SH-SY5Y (cell line): Measurements from ENCODE around the gene FGFRL1.

Source experiments
- GATA2 ChIP-seq: IDR thresholded peaks from 2 replicates; pipeline ENCODE4 v1.6.1; 2011; ENCODE audit warnings: mild to moderate bottlenecking, low read depth, low read length
- GATA3 ChIP-seq: IDR thresholded peaks from 2 replicates; pipeline ENCODE4 v1.6.1; 2011; ENCODE audit warnings: low read depth, mild to moderate bottlenecking, low read length, moderate library complexity

FGFRL1 gene

DNA sequence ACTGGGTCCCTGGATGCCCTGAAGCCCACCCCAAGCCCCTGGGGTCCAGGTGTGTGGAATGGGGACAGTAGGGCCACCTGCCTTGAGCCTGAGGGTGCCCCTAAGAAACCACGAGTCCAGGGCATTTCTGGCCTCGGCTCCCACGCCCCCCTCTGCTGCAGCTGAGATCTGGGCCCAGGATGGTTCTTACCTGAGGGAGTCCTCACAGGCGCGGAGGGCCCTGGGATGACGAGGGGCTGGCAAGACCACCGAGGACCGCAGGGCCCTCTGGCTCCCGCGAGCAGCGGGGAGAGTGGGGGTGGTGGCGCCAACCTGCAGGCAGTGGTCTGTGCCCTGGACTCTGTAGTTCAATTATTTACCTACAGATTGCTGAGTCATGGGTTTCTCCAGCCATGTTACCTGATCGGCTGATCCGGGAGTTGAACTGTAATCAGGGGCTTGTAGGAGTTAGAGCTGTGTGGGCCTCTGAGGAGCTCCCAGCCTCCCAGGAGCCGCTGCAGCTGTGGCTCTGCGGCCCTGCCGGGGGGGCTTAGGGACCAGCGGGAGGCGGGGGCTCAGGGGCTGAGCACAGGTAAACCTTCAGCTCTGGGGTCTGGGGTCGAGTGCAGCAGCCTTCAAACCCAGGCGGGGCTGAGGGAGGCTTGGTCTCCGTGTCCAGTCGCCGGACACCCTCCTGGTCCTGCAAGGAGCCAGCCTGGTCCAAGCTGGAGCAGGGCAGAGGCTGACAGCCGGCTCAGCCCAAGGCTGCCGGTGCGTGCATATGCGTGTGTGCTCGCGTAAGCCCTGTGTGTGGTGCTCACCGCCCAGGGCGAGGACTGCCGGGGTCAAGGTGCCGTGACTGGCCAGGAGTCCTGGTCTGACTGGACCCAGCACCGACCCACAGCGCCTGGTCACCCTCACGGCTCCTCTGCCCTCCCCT is 18.1 kb upstream of the FGFRL1 start, which contains the start of gene SLC26A1:
SLC26A1 (minus strand) TSS at position 294 of the 919 bp plus-strand sequence. CDS start 1,701 bp downstream, outside the sequence.
- no peak for TF ChIP-seq GATA2
- no peak for TF ChIP-seq GATA3

DNA sequence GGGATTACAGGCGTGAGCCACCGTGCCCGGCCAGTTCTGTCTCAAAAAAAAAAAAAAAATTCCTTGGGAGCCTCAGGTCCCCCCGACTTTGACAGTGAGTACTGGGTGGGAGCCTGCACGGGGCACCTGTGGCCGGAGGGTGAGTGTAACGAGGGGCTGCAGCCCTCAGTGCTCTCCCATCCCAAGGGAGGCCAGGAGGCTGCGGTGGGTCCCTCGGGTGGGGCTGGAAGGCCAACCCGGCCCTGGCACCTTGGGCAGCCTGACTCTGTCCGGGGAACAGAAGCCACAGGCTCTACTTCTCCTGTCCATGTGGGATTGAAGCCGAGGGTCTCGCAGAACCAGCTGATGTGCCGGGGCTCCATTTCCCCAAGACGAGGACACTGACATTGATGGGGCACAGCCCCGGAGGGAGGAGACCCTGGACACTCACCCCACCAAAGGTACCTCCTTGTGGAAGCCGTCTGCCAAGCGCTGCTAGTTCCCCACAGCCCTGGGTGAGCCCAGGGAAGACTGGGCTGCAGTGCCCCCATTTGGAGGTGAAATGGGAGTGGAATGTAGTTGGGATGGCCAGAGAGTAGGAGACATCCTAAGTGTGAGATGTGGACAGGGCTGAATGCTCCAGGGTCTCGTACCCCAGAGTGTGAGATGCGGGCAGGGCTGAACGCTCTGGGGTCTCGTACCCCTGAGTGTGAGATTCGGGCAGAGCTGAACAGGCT is 16.0 kb upstream of the FGFRL1 start:
- TF ChIP-seq GATA3 (no peak), GATA2 (no peak)

DNA sequence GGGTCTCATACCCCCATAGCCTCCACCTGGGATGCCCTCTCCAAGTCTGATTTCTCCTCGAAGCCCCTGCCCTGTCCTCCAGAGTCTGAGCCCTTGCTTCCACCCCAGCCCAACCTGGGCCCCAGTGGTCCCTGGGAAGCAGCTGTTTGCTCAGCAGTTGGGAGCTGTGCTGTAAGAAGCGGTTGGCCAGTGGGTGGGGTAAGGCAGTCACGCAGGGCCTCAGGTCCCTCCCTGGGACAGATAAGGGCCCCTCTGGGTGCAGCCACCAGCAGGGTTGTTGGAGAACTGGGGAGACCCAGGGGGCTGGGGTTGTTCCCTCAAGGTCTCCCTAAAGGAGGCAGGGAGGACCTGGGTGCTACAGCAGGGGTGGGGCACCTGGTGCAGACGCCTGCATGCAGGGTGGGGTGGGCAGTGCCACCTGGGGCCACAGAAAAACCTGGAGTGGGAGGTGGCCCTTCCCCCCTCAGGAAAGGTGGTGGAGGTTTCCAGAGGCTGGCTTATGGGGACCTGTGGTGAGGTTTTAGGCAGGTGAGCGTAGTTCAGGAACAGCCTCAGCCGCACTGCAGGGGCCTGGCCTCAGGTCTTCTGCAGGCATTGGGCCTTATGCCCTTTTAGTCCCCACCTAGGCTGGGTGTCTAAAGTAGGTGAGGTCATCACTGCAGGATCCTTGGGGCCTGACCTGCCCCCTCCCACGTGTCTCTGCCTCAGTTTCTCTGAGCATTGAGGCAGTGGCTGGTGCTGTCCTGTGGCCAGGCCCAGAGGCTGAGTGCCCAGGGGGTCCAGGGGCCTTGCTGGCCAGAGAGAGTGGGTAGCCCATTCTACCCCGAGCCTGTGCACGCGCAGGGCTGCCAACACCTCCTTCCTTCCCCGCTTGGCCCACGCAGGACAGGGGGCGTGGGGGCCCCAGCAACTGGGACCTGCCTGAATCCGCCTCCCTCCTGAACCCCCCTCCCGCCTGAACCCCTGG is 15.1 kb upstream of the FGFRL1 start:
- TF ChIP-seq GATA2 = no peak
- TF ChIP-seq GATA3 = no peak

DNA sequence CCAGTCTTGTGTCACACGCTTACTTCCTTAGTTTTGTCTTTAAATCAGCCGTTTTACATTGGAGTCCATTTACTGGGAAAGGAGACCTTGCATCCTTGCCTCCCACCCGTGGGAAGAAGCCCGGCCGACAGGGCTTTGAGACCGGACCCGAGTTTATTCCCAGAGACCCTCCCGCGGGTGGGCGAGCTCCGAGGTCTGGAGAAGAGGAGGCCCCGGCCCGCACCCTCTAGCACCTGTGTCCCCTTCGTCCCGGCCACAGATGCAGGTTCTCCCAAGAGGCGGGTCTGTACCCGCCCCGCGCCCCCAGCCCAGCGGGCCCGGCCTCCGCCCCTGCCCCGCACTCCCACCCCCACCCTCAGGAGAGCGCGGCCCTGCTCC is 14.4 kb upstream of the FGFRL1 start:
- no peak for TF ChIP-seq GATA2

DNA sequence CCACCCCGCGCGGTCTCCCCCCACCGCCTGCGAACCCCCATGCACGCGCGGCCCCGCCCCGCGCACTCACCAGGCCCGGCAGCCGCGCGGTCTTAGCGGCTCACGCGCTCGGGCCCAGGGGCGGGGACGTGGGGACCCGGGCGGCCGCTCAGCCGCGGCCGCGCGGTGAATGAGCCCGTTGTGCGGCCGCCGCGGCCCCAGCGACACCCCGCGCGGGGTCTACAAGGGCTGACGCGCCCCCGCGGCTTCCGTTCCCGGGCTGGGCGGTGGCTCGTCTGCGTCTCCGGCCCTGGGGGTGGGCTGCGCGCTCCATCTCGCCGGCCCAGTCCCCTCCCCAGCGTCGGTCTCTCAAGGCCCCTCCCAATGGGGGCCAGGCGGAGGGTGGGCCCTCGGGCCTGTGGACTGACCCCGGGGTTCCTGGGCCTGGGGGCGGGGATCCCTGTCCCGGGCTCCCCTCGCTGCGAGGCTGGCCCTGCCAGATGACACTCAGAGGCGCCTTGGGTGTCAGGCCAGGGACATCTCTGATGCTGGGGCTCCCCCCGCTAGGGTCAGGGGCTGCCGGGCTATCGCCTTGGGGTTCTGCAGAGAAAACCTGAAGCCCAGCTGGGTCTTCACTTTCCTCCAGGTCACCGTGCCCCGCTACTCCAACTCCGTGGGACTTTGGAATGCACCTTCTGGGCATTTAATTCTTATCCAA is 13.9 kb upstream of the FGFRL1 start:
- no peak for TF ChIP-seq GATA3
- no peak for TF ChIP-seq GATA2

DNA sequence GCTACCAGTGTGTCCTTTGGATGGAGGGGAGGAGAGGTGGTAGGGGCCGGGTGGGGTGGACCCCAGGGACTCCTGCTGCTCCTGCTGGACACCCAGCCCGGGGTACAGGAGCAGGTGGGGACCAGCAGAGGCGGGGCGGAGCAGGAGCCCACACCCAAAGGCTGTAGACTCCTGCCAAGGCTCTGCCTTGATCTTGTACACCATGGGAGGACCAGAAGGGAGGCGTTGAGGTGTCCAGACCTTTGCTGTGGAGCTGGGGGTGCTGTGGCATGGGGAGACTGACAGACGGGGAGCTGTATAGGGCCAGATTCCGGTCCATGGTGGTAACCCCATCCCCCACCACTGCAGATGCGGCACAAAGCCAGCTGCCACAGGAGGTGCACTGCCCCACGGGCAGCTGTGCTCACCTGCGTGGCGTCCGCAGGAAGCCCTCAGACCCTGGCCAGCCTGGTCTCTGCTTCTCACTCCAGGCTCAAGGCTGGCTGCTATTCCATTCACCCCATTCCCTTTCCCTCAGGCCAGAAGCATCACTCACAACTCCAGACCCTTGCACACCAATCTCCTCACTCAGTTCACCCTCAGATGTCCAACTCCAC is 13.2 kb upstream of the FGFRL1 start:
- TF ChIP-seq GATA3 = no peak
- no peak for TF ChIP-seq GATA2

DNA sequence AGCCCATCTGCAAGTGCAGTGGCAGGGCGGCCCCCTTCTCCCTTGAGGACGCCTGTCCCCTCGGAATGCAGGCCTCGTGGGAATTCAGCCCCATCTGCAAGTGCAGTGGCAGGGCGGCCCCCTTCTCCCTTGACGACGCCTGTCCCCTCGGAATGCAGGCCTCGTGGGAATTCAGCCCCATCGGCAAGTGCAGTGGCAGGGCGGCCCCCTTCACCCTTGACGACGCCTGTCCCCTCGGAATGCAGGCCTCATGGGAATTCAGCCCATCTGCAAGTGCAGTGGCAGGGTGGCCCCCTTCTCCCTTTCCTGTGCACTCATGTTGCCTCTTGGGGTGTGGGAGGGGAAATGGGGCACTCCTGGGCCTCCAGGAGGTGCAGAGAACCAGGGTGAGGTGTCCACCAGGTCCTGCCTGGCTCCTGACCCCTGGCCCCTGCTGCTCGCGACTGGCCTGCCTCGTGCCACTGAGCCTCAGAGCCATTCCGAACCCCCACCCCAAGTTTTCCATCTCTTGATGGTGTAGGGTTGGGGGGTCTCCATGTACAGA is 11.5 kb upstream of the FGFRL1 start:
- TF ChIP-seq GATA2 (no peak), GATA3 (no peak)

DNA sequence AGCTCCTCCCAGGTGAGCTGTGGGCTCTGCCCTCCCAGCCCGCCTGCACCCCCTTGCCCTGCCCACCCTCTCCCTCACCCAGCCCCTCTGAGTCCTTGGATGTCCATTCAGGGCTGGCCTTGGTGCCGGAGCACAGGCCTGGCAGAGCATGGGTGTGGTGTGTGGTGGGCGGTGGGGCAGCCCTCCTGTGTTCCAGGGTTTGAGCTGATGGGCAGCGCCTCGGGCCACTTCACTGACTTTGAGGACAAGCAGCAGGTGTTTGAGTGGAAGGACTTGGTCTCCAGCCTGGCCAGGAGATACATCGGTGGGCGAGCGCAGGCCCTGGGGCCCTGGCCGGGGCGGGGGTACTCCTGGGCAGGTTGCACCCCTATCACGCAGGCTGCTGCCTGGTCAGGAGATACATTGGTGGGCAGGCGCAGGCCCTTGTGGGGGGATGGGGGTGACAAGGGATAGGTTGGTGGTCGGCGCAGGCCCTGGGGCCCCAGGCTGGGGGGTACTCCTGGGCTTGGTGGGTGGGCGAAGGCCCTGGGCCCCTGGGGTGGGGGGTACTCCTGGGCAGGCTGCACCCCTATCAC is 10.7 kb upstream of the FGFRL1 start:
- no peak for TF ChIP-seq GATA2
- no peak for TF ChIP-seq GATA3

DNA sequence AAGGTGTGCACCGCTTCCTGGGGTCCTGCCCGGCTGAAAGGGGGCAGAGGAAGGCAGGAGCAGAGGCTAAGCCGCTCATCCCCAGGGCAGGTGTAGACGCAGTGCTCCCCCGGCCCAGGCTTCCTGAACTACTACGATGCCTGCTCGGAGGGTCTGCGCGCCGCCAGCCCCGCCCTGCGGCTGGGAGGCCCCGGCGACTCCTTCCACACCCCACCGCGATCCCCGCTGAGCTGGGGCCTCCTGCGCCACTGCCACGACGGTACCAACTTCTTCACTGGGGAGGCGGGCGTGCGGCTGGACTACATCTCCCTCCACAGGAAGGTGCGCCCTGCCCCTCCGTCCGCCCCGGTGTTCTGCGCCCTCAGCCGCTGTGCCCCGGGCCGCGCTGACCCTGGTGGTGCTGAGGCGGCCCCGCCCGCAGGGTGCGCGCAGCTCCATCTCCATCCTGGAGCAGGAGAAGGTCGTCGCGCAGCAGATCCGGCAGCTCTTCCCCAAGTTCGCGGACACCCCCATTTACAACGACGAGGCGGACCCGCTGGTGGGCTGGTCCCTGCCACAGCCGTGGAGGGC is 9.8 kb upstream of the FGFRL1 start:
- TF ChIP-seq GATA2 (no peak), GATA3 (no peak)

DNA sequence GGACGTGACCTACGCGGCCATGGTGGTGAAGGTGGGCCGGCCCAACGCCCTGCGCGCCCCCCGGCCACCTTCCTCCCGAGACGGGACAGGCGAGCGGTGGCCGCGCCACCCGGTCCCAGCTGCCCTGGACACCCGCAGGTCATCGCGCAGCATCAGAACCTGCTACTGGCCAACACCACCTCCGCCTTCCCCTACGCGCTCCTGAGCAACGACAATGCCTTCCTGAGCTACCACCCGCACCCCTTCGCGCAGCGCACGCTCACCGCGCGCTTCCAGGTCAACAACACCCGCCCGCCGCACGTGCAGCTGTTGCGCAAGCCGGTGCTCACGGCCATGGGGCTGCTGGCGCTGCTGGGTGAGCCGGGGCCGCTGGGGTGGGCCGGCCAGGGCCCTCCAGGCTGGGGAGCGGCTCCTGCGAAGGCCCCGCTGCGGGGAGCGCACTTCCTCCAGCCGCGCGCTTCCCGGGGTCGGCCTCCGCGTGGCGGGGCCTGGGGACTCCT is 9.2 kb upstream of the FGFRL1 start:
- no peak for TF ChIP-seq GATA3
- TF ChIP-seq GATA2 = no peak

DNA sequence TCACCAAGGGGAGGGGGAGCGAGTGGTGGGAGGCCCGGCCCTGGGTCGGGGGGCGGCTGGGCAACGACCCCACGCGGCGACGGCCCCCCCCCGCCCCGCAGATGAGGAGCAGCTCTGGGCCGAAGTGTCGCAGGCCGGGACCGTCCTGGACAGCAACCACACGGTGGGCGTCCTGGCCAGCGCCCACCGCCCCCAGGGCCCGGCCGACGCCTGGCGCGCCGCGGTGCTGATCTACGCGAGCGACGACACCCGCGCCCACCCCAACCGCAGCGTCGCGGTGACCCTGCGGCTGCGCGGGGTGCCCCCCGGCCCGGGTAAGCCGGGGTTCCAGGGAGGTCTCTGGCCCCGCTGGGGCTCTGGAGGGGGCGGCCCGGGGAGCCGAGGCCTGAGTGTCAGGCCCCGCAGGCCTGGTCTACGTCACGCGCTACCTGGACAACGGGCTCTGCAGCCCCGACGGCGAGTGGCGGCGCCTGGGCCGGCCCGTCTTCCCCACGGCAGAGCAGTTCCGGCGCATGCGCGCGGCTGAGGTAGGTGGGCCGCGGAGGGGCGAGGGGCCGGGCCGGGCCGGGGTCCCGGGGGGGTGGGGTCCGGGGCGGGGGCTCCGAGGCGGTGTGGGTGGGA is 8.7 kb upstream of the FGFRL1 start:
- TF ChIP-seq GATA2 (no peak), GATA3 (no peak)
